HCT116 (cell line): Measurements from ENCODE around the gene AP3B1. TPM values are rescaled to one million over a fixed set of nuclear protein-coding genes. Genes with fewer than 3 reads are reported as not detected.

Experiments used
- ATAC-seq: fragments of 200-7000 bp; cut with Tn5 transposase; 2 replicates; pipeline ENCODE4 v1.9.1; 2020; ENCODE audit warnings: mild to moderate bottlenecking, moderate library complexity
- BruUV-seq: library from RNA; stranded (reverse); fragments of 400-500 nt; replicated peaks from 2 replicates; lab custom pipeline; 2021; lab: Mats Ljungman, UMichigan
- CTCF ChIA-PET: fragments of 300-600 bp; sonication (Branson Sonifier 250); formaldehyde crosslinking; loops from one replicate; lab custom pipeline; 2021; ENCODE audit warnings: antibody characterized with exemption; lab: Charles Lee
- POLR2A ChIA-PET: fragments of 300-600, 350-600 bp; sonication (Branson Sonifier 250); formaldehyde crosslinking; loops from one replicate; lab custom pipeline; 2021; ENCODE audit warnings: antibody characterized with exemption; lab: Charles Lee
- RAD21 ChIA-PET, 2 experiments: fragments of 300-600 bp; sonication (Branson Sonifier 250); formaldehyde crosslinking; loops; one replicate each; lab custom pipeline; 2023; ENCODE audit warnings: low total read pairs in 2 of 2; ENCODE audit not compliant: uncharacterized antibody in 2 of 2, unreplicated experiment in 2 of 2, low non-redundant PET in 1 of 2; lab: Charles Lee
- DNase-seq: peaks from one replicate; pipeline ENCODE4 v3.0.0-alpha.2; 2010; ENCODE audit warnings: low read depth, low spot score
- H2AFZ ChIP-seq: fragments of 200-600 bp; shearing (Covaris generic), sonication (generic); 2 replicates; pipeline ENCODE4 v1.6.1; 2017; ENCODE audit warnings: low read depth, mixed run types, mixed read lengths, antibody characterized with exemption, low read length; ENCODE audit not compliant: poor library complexity, severe bottlenecking
- H3K27ac ChIP-seq: 2 replicates; pipeline ENCODE4 v1.5.1; 2012; ENCODE audit warnings: low read depth, low read length
- H3K27me3 ChIP-seq: fragments of 200-600 bp; sonication (generic); 2 replicates; pipeline ENCODE4 v1.6.1; 2016; ENCODE audit warnings: mixed run types, low read length, mixed read lengths; ENCODE audit not compliant: insufficient read depth
- H3K36me3 ChIP-seq, 2 experiments: fragments of 200-500 bp in 1 of 2; fragments of 200-600 bp in 1 of 2; sonication (Bioruptor generic) in 1 of 2; sonication (generic) in 1 of 2; 2 replicates each; pipeline versions ENCODE4 v1.5.1 to v1.6.1; 2014 to 2016; ENCODE audit warnings: low read length in 2 of 2, inconsistent platforms in 1 of 2, mixed read lengths in 1 of 2, mixed run types in 1 of 2; ENCODE audit not compliant: insufficient read depth in 2 of 2, control insufficient read depth in 1 of 2
- H3K4me1 ChIP-seq, 2 experiments: fragments of 200-600 bp in 1 of 2; sonication (generic) in 1 of 2; 2 replicates each; pipeline versions ENCODE4 v1.5.1 to v1.6.1; 2012 to 2017; ENCODE audit warnings: low read length in 2 of 2, inconsistent platforms in 1 of 2, mild to moderate bottlenecking in 1 of 2, mixed read lengths in 1 of 2, mixed run types in 1 of 2, moderate library complexity in 1 of 2; ENCODE audit not compliant: insufficient read depth in 2 of 2, control insufficient read depth in 1 of 2
- H3K4me2 ChIP-seq: fragments of 200-600 bp; sonication (generic); 2 replicates; pipeline ENCODE4 v1.6.1; 2017; ENCODE audit warnings: mixed run types, low read length, mixed read lengths
- H3K4me3 ChIP-seq, 2 experiments: fragments of 200-600 bp in 1 of 2; sonication (generic) in 1 of 2; replicated peaks in 1 of 2; 2 replicates each; pipeline ENCODE4 v1.5.1; 2011 to 2016; ENCODE audit warnings: low read length in 2 of 2, control low read depth in 1 of 2, low read depth in 1 of 2, mild to moderate bottlenecking in 1 of 2, mixed read lengths in 1 of 2, mixed run types in 1 of 2
- H3K79me2 ChIP-seq: fragments of 200-600 bp; sonication (generic); 2 replicates; pipeline ENCODE4 v1.6.1; 2017; ENCODE audit warnings: mild to moderate bottlenecking, mixed run types, low read length, moderate library complexity, mixed read lengths; ENCODE audit not compliant: insufficient read depth
- H3K9ac ChIP-seq: fragments of 200-600 bp; sonication (generic); 2 replicates; pipeline ENCODE4 v1.6.1; 2016; ENCODE audit warnings: low read length, mixed read lengths
- H3K9me2 ChIP-seq: fragments of 200-600 bp; sonication (generic), shearing (Covaris generic); 2 replicates; pipeline ENCODE4 v1.6.1; 2017; ENCODE audit warnings: mixed run types, mild to moderate bottlenecking, moderate library complexity; ENCODE audit not compliant: insufficient read depth
- H3K9me3 ChIP-seq, 2 experiments: fragments of 200-500 bp in 1 of 2; fragments of 200-600 bp in 1 of 2; sonication (Bioruptor generic) in 1 of 2; sonication (generic) in 1 of 2; 2 replicates each; pipeline ENCODE4 v1.6.1; 2014 to 2017; ENCODE audit warnings: low read length in 2 of 2, mixed read lengths in 2 of 2, inconsistent platforms in 1 of 2, low read depth in 1 of 2, mild to moderate bottlenecking in 1 of 2, mixed run types in 1 of 2, moderate library complexity in 1 of 2; ENCODE audit not compliant: control insufficient read depth in 1 of 2, insufficient read depth in 1 of 2
- H4K20me1 ChIP-seq: fragments of 200-600 bp; sonication (generic), shearing (Covaris generic); 2 replicates; pipeline ENCODE4 v1.6.1; 2017; ENCODE audit warnings: mixed run types, mild to moderate bottlenecking, moderate library complexity; ENCODE audit not compliant: insufficient read depth
- CBX3 ChIP-seq: IDR thresholded peaks from 2 replicates; pipeline ENCODE4 v1.6.1; 2012; ENCODE audit warnings: low read depth
- CTCF ChIP-seq, 3 experiments: fragments of 200-600 bp in 1 of 3; sonication (generic) in 1 of 3; IDR thresholded peaks in 2 of 3; conservative IDR thresholded peaks in 1 of 3; 2 replicates each; pipeline ENCODE4 v1.5.1; 2012 to 2017; ENCODE audit warnings: low read depth in 2 of 3, low read length in 2 of 3, antibody characterized with exemption in 1 of 3, borderline replicate concordance in 1 of 3, control low read depth in 1 of 3, mild to moderate bottlenecking in 1 of 3, mixed read lengths in 1 of 3, mixed run types in 1 of 3, moderate library complexity in 1 of 3; ENCODE audit not compliant: insufficient read depth in 1 of 3
- EGR1 ChIP-seq: IDR thresholded peaks from 2 replicates; pipeline ENCODE4 v1.6.1; 2012; ENCODE audit warnings: low read depth
- ELF1 ChIP-seq: IDR thresholded peaks from 2 replicates; pipeline ENCODE4 v1.6.1; 2012; ENCODE audit warnings: low read depth, borderline replicate concordance
- EZH2 ChIP-seq: fragments of 200-600 bp; sonication (generic); IDR thresholded peaks from 2 replicates; pipeline ENCODE4 v1.6.1; 2017; ENCODE audit warnings: antibody characterized with exemption, mixed run types
- JUND ChIP-seq: IDR thresholded peaks from 2 replicates; pipeline ENCODE4 v1.6.1; 2012
- MAX ChIP-seq: IDR thresholded peaks from 2 replicates; pipeline ENCODE4 v1.6.1; 2012
- POLR2A ChIP-seq: IDR thresholded peaks from 2 replicates; pipeline ENCODE4 v1.7.0; 2011; ENCODE audit warnings: borderline replicate concordance; ENCODE audit not compliant: insufficient read depth, insufficient read length; ENCODE audit errors: extremely low read depth
- POLR2AphosphoS5 ChIP-seq: IDR thresholded peaks from 2 replicates; pipeline ENCODE4 v1.6.1; 2011; ENCODE audit warnings: mild to moderate bottlenecking, low read depth, low read length, moderate library complexity
- RAD21 ChIP-seq: IDR thresholded peaks from 2 replicates; pipeline ENCODE4 v1.6.1; 2012; ENCODE audit warnings: low read depth, mild to moderate bottlenecking
- SIN3A ChIP-seq: IDR thresholded peaks from 2 replicates; pipeline ENCODE4 v1.6.1; 2012; ENCODE audit warnings: low read depth
- SP1 ChIP-seq: IDR thresholded peaks from 2 replicates; pipeline ENCODE4 v1.6.1; 2012; ENCODE audit warnings: low read depth
- TCF7L2 ChIP-seq: IDR thresholded peaks from 2 replicates; pipeline ENCODE4 v1.7.0; 2011; ENCODE audit warnings: borderline replicate concordance, inconsistent platforms; ENCODE audit not compliant: insufficient read depth, insufficient read length; ENCODE audit errors: extremely low read depth
- YY1 ChIP-seq: IDR thresholded peaks from 2 replicates; pipeline ENCODE4 v1.6.1; 2011; ENCODE audit warnings: low read length, low read depth, moderate library complexity, mild to moderate bottlenecking; ENCODE audit not compliant: insufficient replicate concordance; ENCODE audit errors: extremely low read depth
- ZBTB33 ChIP-seq: IDR thresholded peaks from 2 replicates; pipeline ENCODE4 v1.6.1; 2011; ENCODE audit warnings: mild to moderate bottlenecking, low read length, moderate library complexity; ENCODE audit not compliant: insufficient replicate concordance; ENCODE audit errors: extremely low read depth
- ZFX ChIP-seq: fragments of 450-650 bp; IDR thresholded peaks from 2 replicates; pipeline ENCODE4 v1.6.1; 2017
- ZNF274 ChIP-seq: fragments of 200-500 bp; sonication (Bioruptor generic); IDR thresholded peaks from 2 replicates; pipeline ENCODE4 v1.6.1; 2014; ENCODE audit warnings: mild to moderate bottlenecking, low read depth, low read length, inconsistent platforms
- intact Hi-C: fragments of 100-400 bp; cut with micrococcal nuclease; formaldehyde crosslinking; loops from 2 replicates; pipeline ENCODE4 v1.10.0; 2022
- total RNA-seq: library from RNA; stranded (reverse); gene quantifications from one replicate; pipeline ENCODE4 v1.2.1, GENCODE V29; 2021; ENCODE audit not compliant: unreplicated experiment
- TF ChIP-seq, protein P1 (sequence below): IDR thresholded peaks from 2 replicates; pipeline ENCODE4 v1.6.1; 2012

Gene AP3B1
- total RNA-seq, 1 experiment from 2014 or later, result 54.5 TPM

DNA sequence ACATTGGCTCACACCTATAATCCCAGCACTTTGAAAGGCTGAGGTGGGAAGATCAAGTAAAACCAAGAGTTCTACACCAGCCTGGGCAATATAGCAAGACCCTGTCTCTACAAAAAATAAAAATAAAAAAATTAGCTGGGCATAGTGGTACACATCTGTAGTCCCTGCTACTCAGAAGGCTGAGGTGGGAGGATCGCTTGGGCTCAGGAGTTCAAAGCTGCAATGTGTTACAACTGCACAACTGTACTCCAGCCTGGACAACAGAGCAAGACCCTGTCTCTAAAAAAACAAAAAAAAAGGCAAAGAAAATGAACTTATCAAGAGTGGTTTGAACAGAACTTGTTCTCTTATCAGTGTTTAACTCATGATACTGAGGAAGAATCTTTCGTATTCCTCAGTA, 29.3 kb downstream of the AP3B1 start:
- Histone ChIP-seq H3K4me3 (no peak overlapping the region), H3K4me1 (no peaks in the 10 kb centered on the region), H3K9me2 (no peaks in the 10 kb centered on the region), H3K27ac (no peak overlapping the region), H4K20me1 (no peaks in the 10 kb centered on the region; the same call in 1 of the 2 replicates), H2AFZ (no peak overlapping the region), H3K36me3 (peaks cover 3 to 6% of the 10 kb centered on the region in 2 experiments; a peak in 2 of 4 replicates), H3K9ac (no peak overlapping the region), H3K9me3 (no peaks in the 10 kb centered on the region), H3K27me3 (no peaks in the 10 kb centered on the region), H3K79me2 (peaks cover 17% of the 10 kb centered on the region), H3K4me2 (no peak overlapping the region)
- ATAC-seq (no peak), DNase-seq (no peak)
- TF ChIP-seq SIN3A, result no peak
- no peak for TF ChIP-seq SP1
- TF ChIP-seq CBX3, result no peak
- no peak for TF ChIP-seq POLR2A
- no peak for TF ChIP-seq ELF1
- no peak for TF ChIP-seq TCF7L2
- TF ChIP-seq JUND, result no peak
- TF ChIP-seq, protein P1, sequence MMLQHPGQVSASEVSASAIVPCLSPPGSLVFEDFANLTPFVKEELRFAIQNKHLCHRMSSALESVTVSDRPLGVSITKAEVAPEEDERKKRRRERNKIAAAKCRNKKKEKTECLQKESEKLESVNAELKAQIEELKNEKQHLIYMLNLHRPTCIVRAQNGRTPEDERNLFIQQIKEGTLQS, result no peak
- TF ChIP-seq YY1, result no peak
- TF ChIP-seq MAX, result no peak
- no peak for TF ChIP-seq POLR2AphosphoS5
- TF ChIP-seq EZH2, result no peak
- TF ChIP-seq CTCF (IDR thresholded peaks at IDR 0.05 in 2 of 3, conservative IDR thresholded peaks at IDR 0.05 in 1 of 3; ENCODE audit: borderline replicate concordance in 1 of 3, insufficient read depth in 1 of 3, low read depth in 2 of 3, low read length in 2 of 3), result no peak
- TF ChIP-seq ZBTB33, result no peak
- no peak for TF ChIP-seq RAD21
- no peak for TF ChIP-seq ZNF274
- no peak for TF ChIP-seq ZFX
- no peak for TF ChIP-seq EGR1
- POLR2A ChIA-PET, result no interaction called here
- CTCF ChIA-PET, result no interaction called here
- RAD21 ChIA-PET, result no interaction called here
- no TSS peak for BruUV-seq
- intact Hi-C loops, result no loop called here
